Breast epithelium (tissue), 3 donors: ENCODE data around the gene ITPRID2.

ENCODE experiments used
- CTCF ChIP-seq, 3 donors: fragments of 450-650 bp; IDR thresholded peaks; one replicate each; pipeline ENCODE4 v1.5.1; 2016 to 2017; ENCODE audit warnings: antibody characterized with exemption in 3 of 3, mild to moderate bottlenecking in 3 of 3, moderate library complexity in 3 of 3
- POLR2A ChIP-seq: fragments of 450-650 bp; IDR thresholded peaks from one replicate; pipeline ENCODE4 v1.6.1; 2016; ENCODE audit warnings: antibody characterized with exemption, mild to moderate bottlenecking, moderate library complexity

GRCh38 chr2:181891258-181891965 is at the start of gene ITPRID2:
- peak in 1 of 3 donors; percentile 34 for TF ChIP-seq CTCF (IDR thresholded peaks at IDR 0.05)
- no peak for TF ChIP-seq POLR2A
